Keratinocyte (primary cell): ENCODE results near the gene PPARA. TPM values are rescaled to one million over a fixed set of nuclear protein-coding genes. Genes with fewer than 3 reads are reported as not detected.

ENCODE experiments used
- DNase-seq: peaks from one replicate; pipeline ENCODE4 v3.0.0-alpha.2; 2011; ENCODE audit warnings: low read depth, missing footprints, low spot score
- FAIRE-seq: peaks from 2 replicates; lab custom pipeline; 2011; peaks lifted over from hg19 to GRCh38; lab: Jason Lieb, UNC
- H2AFZ ChIP-seq: 2 replicates; pipeline ENCODE4 v1.6.0; 2012; ENCODE audit warnings: low read length, control low read depth, inconsistent platforms; ENCODE audit not compliant: control insufficient read depth
- H3K27ac ChIP-seq: 2 replicates; pipeline ENCODE4 v1.5.1; 2011; ENCODE audit warnings: low read length; ENCODE audit not compliant: control insufficient read depth, insufficient read depth
- H3K27me3 ChIP-seq: 3 replicates; pipeline ENCODE4 v1.6.0; 2011; ENCODE audit warnings: low read length; ENCODE audit not compliant: control insufficient read depth, insufficient read depth; ENCODE audit errors: extremely low read depth
- H3K36me3 ChIP-seq, 2 experiments: 2 replicates in 1 of 2; 3 replicates in 1 of 2; pipeline ENCODE4 v1.5.1; 2011; ENCODE audit warnings: low read length in 2 of 2, mild to moderate bottlenecking in 1 of 2; ENCODE audit not compliant: control insufficient read depth in 2 of 2, insufficient read depth in 2 of 2; ENCODE audit errors: extremely low read depth in 1 of 2
- H3K4me1 ChIP-seq: 3 replicates; pipeline ENCODE4 v1.5.1; 2011; ENCODE audit warnings: low read length; ENCODE audit not compliant: control insufficient read depth, insufficient read depth; ENCODE audit errors: extremely low read depth
- H3K4me2 ChIP-seq: 3 replicates; pipeline ENCODE4 v1.6.0; 2011; ENCODE audit warnings: low read depth, low read length; ENCODE audit not compliant: control insufficient read depth, insufficient read depth; ENCODE audit errors: extremely low read depth
- H3K4me3 ChIP-seq, 3 experiments: fragments of 200-600 bp in 1 of 3; sonication (generic) in 1 of 3; 2 replicates in 2 of 3; 3 replicates in 1 of 3; pipeline ENCODE4 v1.5.1; 2011 to 2016; ENCODE audit warnings: low read length in 3 of 3, mild to moderate bottlenecking in 3 of 3, control low read depth in 2 of 3, inconsistent platforms in 1 of 3, low read depth in 1 of 3, mixed read lengths in 1 of 3, mixed run types in 1 of 3, moderate library complexity in 1 of 3; ENCODE audit not compliant: control insufficient read depth in 2 of 3, insufficient read depth in 2 of 3; ENCODE audit errors: extremely low read depth in 1 of 3
- H3K79me2 ChIP-seq: 2 replicates; pipeline ENCODE4 v1.6.0; 2012; ENCODE audit warnings: low read length; ENCODE audit not compliant: control insufficient read depth, insufficient read depth
- H3K9ac ChIP-seq: 3 replicates; pipeline ENCODE4 v1.6.0; 2011; ENCODE audit warnings: low read length; ENCODE audit not compliant: control insufficient read depth, insufficient read depth; ENCODE audit errors: extremely low read depth
- H3K9me1 ChIP-seq: 3 replicates; pipeline ENCODE4 v1.6.0; 2011; ENCODE audit warnings: low read length; ENCODE audit not compliant: control insufficient read depth, insufficient read depth; ENCODE audit errors: extremely low read depth
- H3K9me3 ChIP-seq: 2 replicates; pipeline ENCODE4 v1.5.1; 2012; ENCODE audit warnings: low read depth, low read length; ENCODE audit not compliant: control insufficient read depth
- H4K20me1 ChIP-seq: 3 replicates; pipeline ENCODE4 v1.6.0; 2011; ENCODE audit warnings: low read length; ENCODE audit not compliant: control insufficient read depth, insufficient read depth; ENCODE audit errors: extremely low read depth
- CTCF ChIP-seq, 3 experiments: IDR thresholded peaks in 1 of 3; conservative IDR thresholded peaks in 1 of 3; optimal IDR thresholded peaks in 1 of 3; 2 replicates in 2 of 3; 3 replicates in 1 of 3; pipeline versions ENCODE3 to v1.5.1; 2011; ENCODE audit warnings: low read length in 3 of 3, mild to moderate bottlenecking in 3 of 3, moderate library complexity in 2 of 3, control low read depth in 1 of 3, inconsistent platforms in 1 of 3; ENCODE audit not compliant: insufficient read depth in 2 of 3; ENCODE audit errors: extremely low read depth in 1 of 3
- EZH2 ChIP-seq: IDR thresholded peaks from one replicate; pipeline ENCODE4 v1.6.1; 2012; ENCODE audit warnings: inconsistent platforms, mild to moderate bottlenecking, low read length, moderate library complexity
- dilution Hi-C: fragments of 300-500 bp; cut with MboI; formaldehyde crosslinking; loops from one replicate; pipeline ENCODE4 v1.7.0; 2020; ENCODE audit warnings: low sequenced_read_pairs; ENCODE audit not compliant: extremely low pct_ligation_motif_present
- polyA plus RNA-seq, 5 experiments: library from polyadenylated mRNA; depleted of rRNA in 3 of 5; stranded (reverse) in 3 of 5; stranded (forward) in 1 of 5; unstranded in 1 of 5; fragments of >200 nt; gene quantifications; 1 replicate in 1 of 5; 2 replicates in 3 of 5; 3 replicates in 1 of 5; pipeline versions ENCODE4 v1.2.1 to v1.2.3, GENCODE V29; 2011 to 2012; ENCODE audit warnings: missing spikeins in 2 of 5, low read depth in 1 of 5, low replicate concordance in 1 of 5

PPARA gene
- polyA plus RNA-seq, 1 donor (not counting 4 experiments of a cell fraction or from before 2014, with no cell fraction given), result 4.9 TPM

- Histone ChIP-seq H2AFZ (no peak overlapping the region), H3K36me3 (peaks cover 3 to 9% of the 10 kb centered on the region in 2 experiments), H3K27me3 (peaks cover 4% of the 10 kb centered on the region), H3K9ac (no peak overlapping the region), H3K9me3 (no peaks in the 10 kb centered on the region), H3K4me1 (peaks cover 7% of the 10 kb centered on the region), H3K27ac (no peak overlapping the region), H3K79me2 (no peaks in the 10 kb centered on the region), H3K9me1 (no peaks in the 10 kb centered on the region), H3K4me3 (no peak overlapping the region), H3K4me2 (no peak overlapping the region), H4K20me1 (no peaks in the 10 kb centered on the region)
- dilution Hi-C loops, result no loop called here
- no peak for TF ChIP-seq EZH2
- TF ChIP-seq CTCF (optimal IDR thresholded peaks at IDR 0.05 in 1 of 3, IDR thresholded peaks at IDR 0.05 in 1 of 3, conservative IDR thresholded peaks at IDR 0.05 in 1 of 3; ENCODE audit: extremely low read depth in 1 of 3, insufficient read depth in 2 of 3, low read length in 3 of 3), result no peak
- FAIRE-seq (no peak), DNase-seq (no peak)
Observed at GRCh38 chr22:46289244-46289891, 139.0 kb downstream of the PPARA start.

DNA sequence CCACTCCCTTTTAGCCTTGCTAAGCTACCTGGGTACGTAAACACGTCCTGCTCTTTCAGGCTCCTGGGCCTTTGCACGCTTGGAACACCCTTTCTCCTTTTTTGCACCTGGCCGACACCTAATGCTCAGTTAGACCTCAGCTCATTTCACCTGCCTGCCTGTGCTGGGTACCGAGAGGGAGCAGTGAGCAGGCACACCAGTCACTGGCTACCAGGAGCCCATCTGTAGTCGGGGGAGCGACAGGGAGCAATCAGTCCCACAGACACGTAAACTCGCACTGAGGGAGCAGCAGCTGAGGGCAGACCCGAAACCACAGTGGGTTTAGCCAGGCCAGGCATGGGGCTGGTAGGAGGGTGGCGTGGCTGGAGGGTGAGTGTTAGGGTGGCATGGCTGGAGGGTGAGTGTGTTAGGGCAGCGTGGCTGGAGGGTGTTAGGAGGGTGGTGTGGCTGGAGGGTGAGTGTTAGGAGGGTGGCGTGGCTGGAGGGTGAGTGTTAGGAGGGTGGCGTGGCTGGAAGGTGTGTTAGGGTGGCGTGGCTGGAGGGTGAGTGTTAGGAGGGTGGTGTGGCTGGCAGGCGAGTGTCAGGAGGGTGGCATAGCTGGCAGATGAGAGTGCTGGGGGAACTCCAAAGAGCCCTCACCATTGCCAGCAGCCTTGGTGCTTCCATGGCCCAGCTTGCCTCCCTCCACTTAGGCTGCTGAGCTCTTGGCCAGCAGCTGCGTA, 140.0 kb downstream of the PPARA start:
- no peaks in the 10 kb centered on the region for H3K9me3 ChIP-seq
- peaks cover 4% of the 10 kb centered on the region for H3K27me3 ChIP-seq
- no peaks in the 10 kb centered on the region for H3K9me1 ChIP-seq
- peaks cover 7% of the 10 kb centered on the region for H3K4me1 ChIP-seq
- dilution Hi-C loops, result no loop called here
- no peak overlapping the region for H2AFZ ChIP-seq
- H3K79me2 ChIP-seq, result no peaks in the 10 kb centered on the region
- H3K27ac ChIP-seq, result no peak overlapping the region
- no peak overlapping the region for H3K4me3 ChIP-seq
- no peak overlapping the region for H3K4me2 ChIP-seq
- DNase-seq, result no peak
- no peak for FAIRE-seq
- H4K20me1 ChIP-seq, result no peaks in the 10 kb centered on the region
- TF ChIP-seq CTCF (optimal IDR thresholded peaks at IDR 0.05 in 1 of 3, IDR thresholded peaks at IDR 0.05 in 1 of 3, conservative IDR thresholded peaks at IDR 0.05 in 1 of 3; ENCODE audit: extremely low read depth in 1 of 3, insufficient read depth in 2 of 3, low read length in 3 of 3) (no peak), EZH2 (no peak)
- H3K9ac ChIP-seq, result no peak overlapping the region
- H3K36me3 ChIP-seq, result peaks cover 3 to 9% of the 10 kb centered on the region in 2 experiments
